NOMO-1 (cell line): ENCODE data around the gene RASL11A.
"Not testable (repeated sequence)": the region's sequence is repeated elsewhere in the genome, so short reads cannot be mapped to it uniquely, and the experiment has no call there.

Experiments used
- DNase-seq, 2 experiments: peaks; one replicate each; lab custom pipeline; 2025; ENCODE audit not compliant: unreplicated experiment in 2 of 2; lab: John Stamatoyannopoulos, UW

Gene RASL11A

GRCh38 chr13:27266917-27267316 is 3.7 kb upstream of the RASL11A start:
- DNase-seq: peak; percentile 41 to 69

GRCh38 chr13:27267596-27267995 is 3.0 kb upstream of the RASL11A start:
- peak; percentile 24 to 33 for DNase-seq

GRCh38 chr13:27269114-27269665 is 1.4 kb upstream of the RASL11A start:
- no peak for DNase-seq

- no peak for DNase-seq
Measured at GRCh38 chr13:27271570-27272096, 1.0 kb downstream of the RASL11A start.

- DNase-seq: no peak
Measured at GRCh38 chr13:27273658-27274425, 3.2 kb downstream of the RASL11A start.

GRCh38 chr13:27274631-27275030 is 4.0 kb downstream of the RASL11A start:
- no peak for DNase-seq

GRCh38 chr13:27276188-27276587 is 5.6 kb downstream of the RASL11A start:
- no peak for DNase-seq

- DNase-seq: no peak
Measured at GRCh38 chr13:27279506-27279905, 8.9 kb downstream of the RASL11A start.

- no peak for DNase-seq
Measured at GRCh38 chr13:27280009-27280656, 9.5 kb downstream of the RASL11A start.

- DNase-seq: no peak
Measured at GRCh38 chr13:27280841-27281240, 10.2 kb downstream of the RASL11A start.

GRCh38 chr13:27281420-27281819 is 10.8 kb downstream of the RASL11A start:
- DNase-seq: no peak

GRCh38 chr13:27283906-27284493 is 13.4 kb downstream of the RASL11A start:
- peak; percentile 35 to 38 for DNase-seq

GRCh38 chr13:27288392-27288791 is 17.8 kb downstream of the RASL11A start:
- DNase-seq: no peak

- no peak for DNase-seq
Measured at GRCh38 chr13:27289011-27289665, 18.5 kb downstream of the RASL11A start.

- DNase-seq: no peak
Measured at GRCh38 chr13:27290715-27291114, 20.1 kb downstream of the RASL11A start.

- not testable (repeated sequence) for DNase-seq
Measured at GRCh38 chr13:27291967-27292366, 21.3 kb downstream of the RASL11A start.

- no peak for DNase-seq
Measured at GRCh38 chr13:27293076-27293691, 22.6 kb downstream of the RASL11A start.

- no peak for DNase-seq
Measured at GRCh38 chr13:27293873-27294515, 23.4 kb downstream of the RASL11A start.

GRCh38 chr13:27295096-27295495 is 24.5 kb downstream of the RASL11A start:
- DNase-seq: no peak

GRCh38 chr13:27295660-27296059 is 25.0 kb downstream of the RASL11A start:
- DNase-seq: no peak
